ENCODE measurements around the gene TAC4.

The TAC4 gene

DNA sequence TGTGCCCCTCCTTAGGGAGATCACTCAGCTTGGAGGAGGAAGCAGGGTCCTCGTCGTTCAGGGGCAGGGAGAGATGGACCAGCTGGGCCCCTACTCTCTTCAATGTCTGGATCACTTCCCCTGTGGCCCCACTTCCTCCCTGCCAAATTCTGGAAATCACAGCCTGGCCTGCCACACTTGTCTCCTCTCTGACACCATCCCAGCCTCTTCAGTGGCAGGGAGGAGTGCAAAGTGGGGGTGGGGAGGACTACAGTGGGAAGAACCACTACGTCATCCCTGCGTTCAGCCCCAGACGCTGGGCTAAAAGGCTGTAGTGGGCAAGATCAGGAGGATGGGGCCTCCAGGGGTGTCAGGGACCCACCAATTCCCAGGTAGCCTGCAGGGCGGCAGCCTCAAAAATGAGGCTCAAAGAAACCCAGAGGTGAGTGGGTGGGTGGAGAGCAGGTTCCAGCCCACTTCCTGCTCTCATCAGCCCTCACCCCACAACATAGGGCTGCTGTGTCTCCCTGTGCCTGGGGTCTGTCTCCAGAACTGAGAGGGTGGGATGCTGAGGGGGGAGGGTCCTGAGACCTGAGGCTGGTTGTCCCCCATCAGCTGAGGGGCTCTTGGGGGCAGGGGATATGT lies 25.0 kb upstream of the TAC4 start:
- no peak for DNase-seq (ENCODE audit: low spot score)

GRCh38 chr17:49871211-49871610 lies 23.3 kb upstream of the TAC4 start:
- no peak for DNase-seq (ENCODE audit: low spot score)

GRCh38 chr17:49870298-49870697 lies 22.4 kb upstream of the TAC4 start:
- no peak for DNase-seq (ENCODE audit: low spot score)

DNA sequence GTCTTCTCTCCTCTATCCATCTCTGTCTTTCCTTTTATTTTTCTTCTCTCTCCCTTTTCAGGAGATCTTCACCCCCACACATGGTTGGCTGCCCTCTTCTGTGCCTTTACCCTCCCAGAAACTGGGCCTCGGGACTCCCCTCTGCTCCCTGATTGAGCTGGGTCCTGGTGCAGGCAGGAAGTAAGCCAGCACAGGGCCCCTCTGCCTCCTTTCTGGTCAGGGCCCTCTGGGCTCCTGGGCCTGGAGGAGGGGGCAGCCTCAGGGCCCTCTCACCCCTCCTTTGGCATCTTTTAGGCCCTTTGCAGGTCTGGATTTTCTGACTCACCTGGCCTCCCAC lies 21.1 kb upstream of the TAC4 start:
- DNase-seq (ENCODE audit: low spot score), result no peak

DNA sequence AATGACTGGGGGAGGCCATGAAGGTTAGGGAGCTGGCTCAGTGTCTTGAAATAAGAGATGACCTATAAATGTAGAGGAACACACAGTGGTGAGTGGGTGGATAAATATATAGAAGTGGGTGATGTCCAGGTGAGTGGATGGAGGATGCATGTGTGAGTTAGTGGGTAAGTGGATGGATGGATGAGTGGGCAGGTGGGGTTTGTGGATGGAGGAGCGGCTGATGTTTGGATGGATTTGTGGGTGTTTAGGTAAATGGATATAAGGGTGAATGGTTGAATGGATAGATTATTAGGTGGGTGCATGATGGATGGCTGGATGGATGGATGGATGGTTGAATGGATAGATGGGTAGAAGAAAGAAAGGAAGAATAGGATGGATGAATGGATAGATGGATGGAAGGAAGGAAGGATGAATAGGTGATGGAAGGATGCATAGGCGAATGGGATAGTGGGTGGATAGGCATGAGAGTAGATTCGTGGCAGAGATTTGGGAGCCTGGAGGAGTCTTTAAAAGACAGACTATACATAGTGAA lies 19.1 kb upstream of the TAC4 start:
- no peak for DNase-seq (ENCODE audit: low spot score)

DNA sequence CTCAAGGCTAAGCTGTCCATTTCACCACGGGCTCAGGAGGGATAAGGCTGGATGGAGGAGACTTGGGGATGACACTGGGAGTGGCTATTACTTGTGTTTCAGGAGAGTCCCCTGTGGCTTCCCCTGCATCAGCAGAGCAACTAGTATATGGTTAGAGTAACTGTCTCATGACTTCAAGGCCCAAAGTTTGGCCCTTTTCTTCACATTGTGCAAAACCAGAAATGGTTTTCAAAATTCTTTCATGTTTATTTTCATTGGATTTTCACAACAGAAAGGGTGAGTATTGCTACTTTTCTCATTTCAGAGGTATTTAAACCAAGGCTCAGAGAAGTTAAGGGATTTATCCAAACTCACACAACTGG lies 18.1 kb upstream of the TAC4 start:
- no peak for DNase-seq (ENCODE audit: low spot score)

- DNase-seq (ENCODE audit: low spot score), result no peak
Observed at GRCh38 chr17:49862781-49863331, 15.0 kb upstream of the TAC4 start.

DNA sequence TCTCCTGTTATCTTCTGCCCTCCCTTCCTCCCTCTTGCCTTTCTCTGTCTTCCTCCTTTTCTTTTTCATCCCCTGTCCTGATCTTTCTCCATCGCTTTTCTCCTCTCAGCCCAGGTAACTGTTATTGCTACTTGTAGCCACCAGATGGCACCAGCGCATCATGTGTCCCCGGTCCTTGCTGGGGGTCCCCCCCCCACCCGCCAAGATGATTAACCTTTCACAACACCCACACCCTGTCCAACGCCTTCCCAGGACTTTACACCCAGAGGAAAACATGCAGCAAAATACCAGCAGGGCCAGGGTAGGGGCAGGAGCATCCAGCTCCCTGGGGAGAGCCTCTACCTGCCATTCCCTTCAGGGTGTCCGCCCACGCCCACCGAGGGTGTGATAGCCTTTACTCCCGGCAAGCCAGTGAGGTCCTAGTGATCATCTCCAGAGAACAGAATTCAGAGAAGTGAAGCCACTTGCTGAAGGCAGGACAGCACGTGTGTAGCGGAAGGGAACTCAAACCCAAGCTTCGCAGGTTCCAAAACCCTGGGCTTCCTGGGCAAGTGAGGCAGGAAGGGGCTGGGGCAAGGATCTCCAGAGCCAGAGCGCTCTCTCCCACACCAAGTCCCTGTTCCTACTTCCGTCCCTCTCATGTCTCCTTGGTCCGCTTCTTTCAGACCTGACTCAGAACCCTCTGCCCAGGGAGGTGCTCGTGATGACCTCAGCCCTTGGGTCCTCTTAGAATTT lies 13.4 kb upstream of the TAC4 start:
- no peak for DNase-seq (ENCODE audit: low spot score)

DNA sequence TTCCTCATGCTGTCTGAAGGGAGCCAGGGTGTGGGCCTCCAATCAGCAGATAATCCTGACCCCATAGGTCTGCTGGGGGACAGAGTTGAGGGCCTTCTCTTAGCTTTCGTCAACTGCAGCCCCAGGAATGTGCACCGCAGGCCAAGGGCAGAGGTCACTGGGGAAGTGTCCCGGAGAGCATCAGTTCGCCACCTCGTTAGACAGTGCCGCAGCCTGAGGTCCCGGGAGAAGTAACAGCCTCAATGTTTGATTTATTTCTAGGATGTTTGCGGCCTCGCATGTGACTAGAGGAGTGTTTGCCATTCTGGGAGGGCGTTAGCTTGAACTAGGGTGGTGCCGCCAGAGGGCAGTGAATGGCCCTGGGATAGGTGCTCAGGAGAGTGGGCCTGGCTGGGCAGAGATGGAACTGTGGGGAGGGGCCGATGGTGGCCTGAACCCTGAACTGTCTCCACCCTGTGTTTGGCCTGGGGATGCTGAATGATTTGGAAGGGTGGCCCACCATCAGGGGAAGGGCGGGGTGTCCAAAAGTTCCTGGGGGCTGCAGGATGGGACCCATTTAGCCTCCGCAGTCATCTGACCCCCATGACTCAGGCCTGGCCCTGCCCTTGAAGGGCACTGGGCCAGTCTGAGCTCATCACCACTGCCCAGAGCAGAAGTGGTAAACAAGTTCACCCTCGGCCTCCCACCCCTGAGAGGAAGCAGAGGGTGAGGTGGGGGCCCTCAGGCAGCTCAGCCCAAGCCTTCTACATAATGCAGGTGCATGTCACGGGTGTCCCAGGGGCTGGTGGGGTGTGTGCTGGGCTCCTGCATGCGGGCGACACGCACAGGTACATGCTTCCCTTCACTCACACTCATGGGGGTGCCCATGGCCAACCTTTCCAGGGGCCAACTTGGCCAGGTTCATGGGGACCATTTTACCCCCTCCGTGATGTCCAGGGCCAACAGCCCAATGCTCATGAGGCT lies 12.4 kb upstream of the TAC4 start:
- DNase-seq (ENCODE audit: low spot score), result no peak

- no peak for DNase-seq (ENCODE audit: low spot score)
Observed at GRCh38 chr17:49858796-49859195, 10.9 kb upstream of the TAC4 start.

- DNase-seq (ENCODE audit: low spot score), result no peak
Observed at GRCh38 chr17:49854126-49854525, 6.3 kb upstream of the TAC4 start.

- DNase-seq (ENCODE audit: low spot score), result no peak
Observed at GRCh38 chr17:49853470-49854015, 5.7 kb upstream of the TAC4 start.

DNA sequence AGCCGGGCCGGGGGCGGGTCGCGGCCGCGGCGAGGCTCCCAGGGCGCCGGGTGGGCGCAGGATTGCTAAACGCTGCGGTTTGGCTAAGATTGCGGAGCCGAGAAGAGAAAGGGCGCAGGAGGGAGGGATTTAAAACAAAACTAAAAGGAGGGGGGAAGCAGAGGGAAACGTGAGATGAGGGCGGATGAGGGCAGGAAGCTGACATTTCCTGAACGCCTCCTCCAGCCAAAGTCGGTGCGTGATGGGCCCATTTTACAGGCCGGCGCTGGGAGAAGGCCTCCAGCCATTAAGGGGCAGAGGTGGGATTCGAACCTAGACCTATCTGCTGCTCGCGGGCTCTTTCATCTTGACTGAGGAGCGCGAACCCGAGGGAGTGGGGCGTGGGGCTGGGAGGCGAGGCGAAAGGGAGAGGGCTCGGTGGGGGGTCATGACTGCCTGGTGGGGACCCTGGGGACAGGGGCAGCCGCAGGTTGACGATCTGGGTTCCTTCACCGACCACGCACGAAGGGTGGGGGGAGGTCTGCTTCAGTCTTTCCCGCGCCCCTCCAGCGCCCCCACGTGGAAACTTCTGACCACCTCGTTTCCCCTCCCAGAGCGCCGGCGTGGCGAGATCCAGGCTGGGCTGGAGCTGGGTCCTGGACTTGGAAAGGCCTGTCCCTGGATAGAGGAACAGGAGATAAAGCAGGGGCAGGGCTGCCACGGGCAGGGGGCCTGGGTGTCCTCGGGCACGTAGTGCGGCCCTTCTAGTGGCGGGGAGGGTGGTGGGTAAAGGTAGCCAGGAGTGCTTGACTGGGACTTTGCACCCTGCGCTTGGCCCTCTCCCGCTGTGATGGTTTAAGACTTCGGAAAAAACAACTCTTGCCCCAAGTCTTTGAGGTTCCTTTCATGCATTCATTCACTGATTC lies 3.8 kb upstream of the TAC4 start:
- peak; percentile 18 for DNase-seq (ENCODE audit: low spot score)

DNA sequence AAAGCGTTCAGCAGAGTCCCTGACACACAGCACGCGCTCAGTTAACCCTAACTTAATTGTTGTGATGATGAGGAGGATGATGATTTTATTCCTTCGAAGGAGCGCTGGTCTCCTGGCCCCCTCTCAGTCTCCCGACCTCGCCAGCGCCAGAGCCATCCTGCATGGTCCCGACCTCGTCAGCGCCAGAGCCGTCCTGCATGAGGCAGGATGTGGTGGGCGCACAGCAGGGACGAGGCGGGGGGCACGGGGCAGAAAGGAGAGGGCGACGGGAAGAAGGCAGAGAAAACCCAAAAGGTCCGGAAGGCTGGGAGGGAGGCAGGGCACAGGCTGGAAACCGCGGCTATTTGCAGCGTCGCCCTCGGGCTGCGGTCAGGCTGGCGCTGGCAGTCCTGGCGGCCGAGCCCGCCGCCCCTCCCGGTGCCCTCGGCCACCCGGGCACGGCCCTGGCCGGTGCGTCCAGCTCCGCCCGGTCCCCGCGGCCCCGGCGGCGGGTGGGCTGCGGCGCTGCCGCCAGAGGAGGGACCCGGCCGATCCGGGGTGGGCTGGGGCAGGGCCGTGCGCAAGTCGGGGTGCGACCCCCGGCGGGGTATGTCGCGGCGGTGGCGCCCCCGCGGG lies 3.0 kb upstream of the TAC4 start:
- DNase-seq (ENCODE audit: low spot score), result no peak

DNA sequence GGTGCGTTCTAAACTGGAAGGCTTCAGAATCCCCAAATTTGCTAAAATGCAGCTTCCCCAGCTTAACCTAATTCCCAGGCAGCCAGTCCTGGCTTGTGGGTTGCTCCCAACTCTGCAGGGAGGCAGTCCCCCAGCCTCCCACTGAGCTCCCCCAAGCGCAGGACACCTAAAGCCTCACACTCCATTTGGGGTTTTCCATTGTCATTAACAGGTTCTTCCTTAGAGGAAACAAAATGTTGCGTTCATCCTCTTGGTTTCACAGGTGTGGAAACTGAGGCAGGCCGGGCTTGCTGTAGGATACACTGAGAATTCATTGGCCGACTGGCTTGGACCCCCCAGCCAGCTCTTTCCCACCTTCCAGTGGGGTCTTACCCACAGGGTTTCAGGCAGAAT lies 2.3 kb upstream of the TAC4 start:
- no peak for DNase-seq (ENCODE audit: low spot score)

DNA sequence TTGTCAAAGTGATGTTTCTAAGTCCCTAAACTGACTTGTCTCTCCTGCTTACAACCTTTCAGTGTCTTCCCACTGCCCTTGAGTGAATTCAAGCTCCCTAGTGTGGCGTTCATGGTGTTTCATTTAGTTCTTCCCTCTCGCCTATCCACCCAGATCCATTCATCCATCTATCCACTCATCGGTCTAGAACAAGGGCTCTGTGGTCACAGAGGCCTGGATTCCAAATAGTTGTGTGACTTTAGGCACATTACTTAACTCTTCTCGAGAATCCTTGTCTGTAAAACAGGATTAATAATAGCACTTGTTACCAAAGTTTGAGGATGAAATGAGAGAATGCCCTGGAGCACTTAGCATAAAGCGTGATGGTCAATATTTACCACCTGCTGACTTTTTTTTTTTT lies 870 bp upstream of the TAC4 start:
- DNase-seq (ENCODE audit: low spot score), result no peak

- DNase-seq (ENCODE audit: low spot score), result no peak
Observed at GRCh38 chr17:49846938-49847712, 744 bp downstream of the TAC4 start.

- no peak for DNase-seq (ENCODE audit: low spot score)
Observed at GRCh38 chr17:49845321-49845720, 2.5 kb downstream of the TAC4 start.

GRCh38 chr17:49843774-49844350 lies 4.0 kb downstream of the TAC4 start:
- no peak for DNase-seq (ENCODE audit: low spot score)

GRCh38 chr17:49842846-49843245 lies 5.0 kb downstream of the TAC4 start:
- no peak for DNase-seq (ENCODE audit: low spot score)
